Fibroblast of lung (primary cell): ENCODE results near the gene CCDC6.
"Not testable (repeated sequence)": the region's sequence is repeated elsewhere in the genome, so short reads cannot be mapped to it uniquely, and the experiment has no call there.

Source experiments
- CTCF ChIP-seq, 2 donors: IDR thresholded peaks in 1 of 2; conservative IDR thresholded peaks in 1 of 2; 1 replicate in 1 of 2; 2 replicates in 1 of 2; pipeline ENCODE4 v1.5.1; 2011 to 2012; ENCODE audit warnings: low read length in 2 of 2, control low read depth in 1 of 2, inconsistent platforms in 1 of 2, low read depth in 1 of 2, mild to moderate bottlenecking in 1 of 2
- EZH2 ChIP-seq: IDR thresholded peaks from 2 replicates; pipeline ENCODE4 v1.5.1; 2012; ENCODE audit warnings: low read length, control low read depth, mild to moderate bottlenecking; ENCODE audit errors: missing control alignments

- not testable (repeated sequence) for TF ChIP-seq CTCF (conservative IDR thresholded peaks at IDR 0.05 in 1 of 2, IDR thresholded peaks at IDR 0.05 in 1 of 2; ENCODE audit: low read depth in 1 of 2, low read length in 2 of 2); EZH2
These were observed 162.2 kb downstream of the CCDC6 start for GRCh38 chr10:59744156-59744555.
